GM12865 (cell line): ENCODE data around the gene FBXO9.

ENCODE experiments used
- DNase-seq: peaks from one replicate; pipeline ENCODE4 v3.0.0; 2010; ENCODE audit warnings: low read depth
- H3K4me3 ChIP-seq: 2 replicates; pipeline ENCODE4 v1.5.1; 2011; ENCODE audit warnings: mild to moderate bottlenecking, low read depth, low read length, control low read depth
- CTCF ChIP-seq: IDR thresholded peaks from 2 replicates; pipeline ENCODE4 v1.5.1; 2011; ENCODE audit warnings: low read length, control low read depth, low read depth, inconsistent platforms; ENCODE audit not compliant: insufficient read depth; ENCODE audit errors: missing control alignments

FBXO9 gene

GRCh38 chr6:53027131-53027718 is 38.0 kb upstream of the FBXO9 start:
- no peak overlapping the region for H3K4me3 ChIP-seq
- no peak for TF ChIP-seq CTCF
- DNase-seq, result no peak

GRCh38 chr6:53028467-53028866 is 36.7 kb upstream of the FBXO9 start:
- no peak overlapping the region for H3K4me3 ChIP-seq
- no peak for DNase-seq
- no peak for TF ChIP-seq CTCF

- no peak for DNase-seq
- no peak overlapping the region for H3K4me3 ChIP-seq
- TF ChIP-seq CTCF, result no peak
Measured at GRCh38 chr6:53029257-53029656, 35.9 kb upstream of the FBXO9 start.

- no peak for TF ChIP-seq CTCF
- H3K4me3 ChIP-seq, result no peak overlapping the region
- DNase-seq, result no peak
Measured at GRCh38 chr6:53029761-53030160, 35.4 kb upstream of the FBXO9 start.

- H3K4me3 ChIP-seq, result no peak overlapping the region
- TF ChIP-seq CTCF, result no peak
Measured at GRCh38 chr6:53031281-53031680, 33.9 kb upstream of the FBXO9 start.

GRCh38 chr6:53032849-53033248 is 32.4 kb upstream of the FBXO9 start:
- no peak for DNase-seq
- no peak overlapping the region for H3K4me3 ChIP-seq
- no peak for TF ChIP-seq CTCF

More at GRCh38 chr6:53031281-53031680, 33.9 kb upstream of the FBXO9 start:
- DNase-seq, result no peak

- DNase-seq, result no peak
- TF ChIP-seq CTCF, result no peak
Measured at GRCh38 chr6:53033764-53034163, 31.4 kb upstream of the FBXO9 start.

More at GRCh38 chr6:53033764-53034163, 31.4 kb upstream of the FBXO9 start:
- H3K4me3 ChIP-seq, result no peak overlapping the region
